Cardiac septum (tissue), 1 donor: ENCODE measurements around the gene METTL13. TPM values are rescaled to one million over a fixed set of nuclear protein-coding genes. Genes with fewer than 3 reads are reported as not detected.

Experiments
- DNase-seq: peaks from one replicate; pipeline ENCODE4 v3.0.0-alpha.2; 2020; ENCODE audit warnings: low spot score
- intact Hi-C: fragments of 100-400 bp; cut with DNase I; formaldehyde crosslinking; loops from one replicate; pipeline ENCODE4 v1.14.0; 2022
- long read RNA-seq: library from polyadenylated mRNA; unstranded; transcript quantifications from one replicate; pipeline ENCODE4 v2.0.0, GENCODE V29; 2021
- total RNA-seq: library from RNA; stranded (reverse); fragmentation: NEBNext Ultra II Directional; extraction: Animal tissue kit (Norgen Biotek cat#: 25700); gene quantifications from one replicate; pipeline ENCODE4 v1.2.1, GENCODE V29; 2021
- donor health status: DM: no; HTN: no; CAD: no.

The METTL13 gene
- total RNA-seq = 14.4 TPM
- long read RNA-seq, transcript METTL13-201 (8 exons, 3,327 nt) = major isoform, 14 of 24 reads
- long read RNA-seq, partial matches to known transcripts = 1 of 24 reads
- long read RNA-seq, other reads (novel, unspliced or antisense) = 9 of 24 reads

GRCh38 chr1:171781176-171781875, at the start of gene METTL13:
METTL13 (plus strand) TSS chr1:171781660; CDS start chr1:171781968, 308 bp downstream.
- intact Hi-C loops = loop anchor here (1.0 to 5.0 kb wide), 3 partner anchors 40 to 134 kb away; no protein-coding TSS in a partner anchor

GRCh38 chr1:171736196-171736595, 45.3 kb upstream of the METTL13 start:
- DNase-seq = no peak

More at GRCh38 chr1:171781176-171781875, at the start of gene METTL13:
- peak; percentile 100 for DNase-seq

GRCh38 chr1:171738911-171739310, 42.5 kb upstream of the METTL13 start:
- intact Hi-C loops = no loop called here
- DNase-seq = no peak

More at GRCh38 chr1:171736196-171736595, 45.3 kb upstream of the METTL13 start:
- intact Hi-C loops = no loop called here

- DNase-seq = no peak
- intact Hi-C loops = loop anchor here (2.0 kb wide), 1 partner anchor 95 kb away; no protein-coding TSS in a partner anchor
These were observed 41.8 kb upstream of the METTL13 start for GRCh38 chr1:171739656-171740055.

GRCh38 chr1:171740356-171740863, 41.0 kb upstream of the METTL13 start:
- DNase-seq = no peak
- intact Hi-C loops = loop anchor here (2.0 kb wide), 1 partner anchor 96 kb away; no protein-coding TSS in a partner anchor

- DNase-seq = no peak
- intact Hi-C loops = loop anchor here (1.0 to 2.0 kb wide), 2 partner anchors 40 to 96 kb away; partner anchors contain the start of gene METTL13
These were observed 40.2 kb upstream of the METTL13 start for GRCh38 chr1:171740987-171741871.

- DNase-seq = peak; percentile 94
- intact Hi-C loops = loop anchor here (1.0 to 2.0 kb wide), 3 partner anchors 39 to 97 kb away; partner anchors contain the start of gene METTL13
These were observed 39.4 kb upstream of the METTL13 start, which contains the start of gene VAMP4 for GRCh38 chr1:171741872-171742576. VAMP4 (minus strand) TSS chr1:171742065; CDS start chr1:171738414, 3,651 bp downstream.

- DNase-seq = peak; percentile 78
- intact Hi-C loops = loop anchor here (2.0 kb wide), 1 partner anchor 88 kb away; no protein-coding TSS in a partner anchor
These were observed 38.9 kb upstream of the METTL13 start for GRCh38 chr1:171742577-171742922.

- no peak for DNase-seq
- intact Hi-C loops = loop anchor here (2.0 kb wide), 1 partner anchor 88 kb away; no protein-coding TSS in a partner anchor
These were observed 38.2 kb upstream of the METTL13 start for GRCh38 chr1:171743081-171743870.

GRCh38 chr1:171744986-171745385, 36.5 kb upstream of the METTL13 start:
- intact Hi-C loops = no loop called here
- no peak for DNase-seq

- no peak for DNase-seq
- intact Hi-C loops = no loop called here
These were observed 32.8 kb upstream of the METTL13 start for GRCh38 chr1:171748651-171749050.

- intact Hi-C loops = no loop called here
- DNase-seq = no peak
These were observed 30.2 kb upstream of the METTL13 start for GRCh38 chr1:171751221-171751620.

- intact Hi-C loops = no loop called here
- no peak for DNase-seq
These were observed 28.3 kb upstream of the METTL13 start for GRCh38 chr1:171753182-171753581.

GRCh38 chr1:171753685-171754352, 27.6 kb upstream of the METTL13 start:
- no peak for DNase-seq
- intact Hi-C loops = no loop called here

GRCh38 chr1:171754353-171754705, 27.1 kb upstream of the METTL13 start:
- intact Hi-C loops = no loop called here
- no peak for DNase-seq

GRCh38 chr1:171754971-171755370, 26.5 kb upstream of the METTL13 start:
- intact Hi-C loops = no loop called here
- no peak for DNase-seq

GRCh38 chr1:171756856-171757255, 24.6 kb upstream of the METTL13 start:
- intact Hi-C loops = no loop called here
- DNase-seq = no peak

- intact Hi-C loops = no loop called here
- DNase-seq = no peak
These were observed 23.4 kb upstream of the METTL13 start for GRCh38 chr1:171758011-171758410.
